Gastroesophageal sphincter (tissue), 4 donors: ENCODE data around the gene ZFHX3. TPM values are rescaled to one million over a fixed set of nuclear protein-coding genes. Genes with fewer than 3 reads are reported as not detected.

Source experiments
- ATAC-seq: fragments of 150-250 bp; one replicate; pipeline ENCODE4 v1.9.1; 2016; ENCODE audit warnings: mild to moderate bottlenecking, moderate library complexity
- H3K27ac ChIP-seq, 4 donors: fragments of 200-600 bp; sonication (generic) in 3 of 4; 1 replicate in 3 of 4; 2 replicates in 1 of 4; pipeline ENCODE4 v1.5.1; 2016 to 2019
- H3K27me3 ChIP-seq: fragments of 200-600 bp; sonication (generic); one replicate; pipeline ENCODE4 v1.5.1; 2019
- H3K36me3 ChIP-seq, 2 donors: fragments of 200-600 bp; sonication (generic); one replicate each; pipeline ENCODE4 v1.5.1; 2019; ENCODE audit warnings: control low read depth in 1 of 2
- H3K4me1 ChIP-seq, 3 donors: fragments of 200-600 bp; sonication (generic); 1 replicate in 2 of 3; 2 replicates in 1 of 3; pipeline ENCODE4 v1.5.1; 2016 to 2019; ENCODE audit warnings: control low read depth in 2 of 3
- H3K4me3 ChIP-seq, 2 donors: fragments of 200-600 bp; sonication (generic); one replicate each; pipeline ENCODE4 v1.5.1; 2019; ENCODE audit warnings: mild to moderate bottlenecking in 1 of 2, moderate library complexity in 1 of 2
- H3K9me3 ChIP-seq, 3 donors: fragments of 200-600 bp; sonication (generic); one replicate each; pipeline ENCODE4 v1.5.1; 2017 to 2019; ENCODE audit warnings: control low read depth in 2 of 3
- CTCF ChIP-seq, 4 experiments: fragments of 200-600 bp in 2 of 4; fragments of 450-650 bp in 2 of 4; sonication (generic) in 1 of 4; IDR thresholded peaks; one replicate each; pipeline ENCODE4 v1.5.1; 2017 to 2019; ENCODE audit warnings: antibody characterized with exemption in 4 of 4, mild to moderate bottlenecking in 2 of 4, moderate library complexity in 2 of 4
- EP300 ChIP-seq: sonication (generic); formaldehyde crosslinking; IDR thresholded peaks from one replicate; pipeline ENCODE4 v1.6.1; 2017; ENCODE audit warnings: antibody characterized with exemption, mild to moderate bottlenecking
- POLR2A ChIP-seq, 2 donors: fragments of 450-650 bp; IDR thresholded peaks; one replicate each; pipeline ENCODE4 v1.6.1; 2017; ENCODE audit warnings: antibody characterized with exemption in 2 of 2, mild to moderate bottlenecking in 2 of 2, moderate library complexity in 1 of 2
- POLR2AphosphoS5 ChIP-seq: sonication (generic); formaldehyde crosslinking; IDR thresholded peaks from one replicate; pipeline ENCODE4 v1.6.1; 2017; ENCODE audit warnings: antibody characterized with exemption
- WGBS, 2 donors: methylation state at CpG; one replicate each; pipeline ENCODE4 v1.1.5; 2018; ENCODE audit warnings: low coverage in 1 of 2; 5-methylcytosine and 5-hydroxymethylcytosine counted together
- total RNA-seq, 4 donors: library from RNA; depleted of rRNA; stranded (reverse); fragments of >200 nt; gene quantifications; one replicate each; pipeline ENCODE4 v1.1.0, GENCODE V29; 2016

Gene ZFHX3
- total RNA-seq, 4 donors from 2014 or later = 24.0 to 47.1 (median 29.5) TPM

DNA sequence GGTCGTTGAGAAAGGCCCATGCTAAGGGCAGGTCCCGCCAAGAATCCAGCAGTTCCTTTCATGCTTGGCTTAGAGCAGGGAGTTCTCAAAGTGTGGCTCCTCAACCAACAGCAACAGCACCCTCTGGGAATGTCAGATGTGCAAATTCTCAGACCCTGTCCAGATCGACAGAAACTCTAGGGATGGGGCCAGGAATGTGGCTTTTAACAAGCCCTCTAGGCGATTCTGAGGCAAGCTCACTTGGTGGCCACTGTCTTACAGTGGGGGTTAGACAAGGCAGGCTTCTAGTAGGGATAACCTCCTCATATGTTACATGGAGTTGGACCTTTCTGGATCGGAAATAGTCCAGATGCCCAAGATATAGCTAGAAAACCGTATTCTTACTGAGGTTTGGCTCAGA lies 144.8 kb downstream of the ZFHX3 start:
- no peak for TF ChIP-seq POLR2A (IDR thresholded peaks at IDR 0.05)
- no peak for TF ChIP-seq POLR2AphosphoS5
- TF ChIP-seq CTCF (IDR thresholded peaks at IDR 0.05) = no peak
- TF ChIP-seq EP300 = no peak
- WGBS, 2 donors = 78 to 100% methylated on average over 1 to 3 of the region's 6 CpGs
- H3K4me1 ChIP-seq = no peaks in the 10 kb centered on the region
- H3K36me3 ChIP-seq = no peaks in the 10 kb centered on the region
- no peaks in the 10 kb centered on the region for H3K9me3 ChIP-seq
- H3K27ac ChIP-seq = no peak overlapping the region
- no peaks in the 10 kb centered on the region for H3K27me3 ChIP-seq
- no peak for ATAC-seq
- H3K4me3 ChIP-seq = no peak overlapping the region

- H3K36me3 ChIP-seq = no peaks in the 10 kb centered on the region
Measured at GRCh38 chr16:72902206-72902605, 145.7 kb downstream of the ZFHX3 start.

GRCh38 chr16:72901000-72901627 lies 146.8 kb downstream of the ZFHX3 start:
- WGBS, 2 donors = 76 to 83% methylated on average over 6 to 14 of the region's 14 CpGs
- Histone ChIP-seq H3K36me3 (no peaks in the 10 kb centered on the region), H3K27ac (no peak overlapping the region), H3K4me3 (no peak overlapping the region), H3K9me3 (no peaks in the 10 kb centered on the region), H3K4me1 (peaks cover 0 to 6% (median 0%) of the 10 kb centered on the region in 3 donors), H3K27me3 (no peaks in the 10 kb centered on the region)
- ATAC-seq = no peak
- TF ChIP-seq EP300 (no peak), CTCF (IDR thresholded peaks at IDR 0.05) (no peak), POLR2AphosphoS5 (no peak)

More at GRCh38 chr16:72902206-72902605, 145.7 kb downstream of the ZFHX3 start:
- Histone ChIP-seq H3K4me1 (no peaks in the 10 kb centered on the region), H3K27ac (no peak overlapping the region), H3K9me3 (no peaks in the 10 kb centered on the region), H3K27me3 (no peaks in the 10 kb centered on the region), H3K4me3 (no peak overlapping the region)
- TF ChIP-seq POLR2AphosphoS5 (no peak), CTCF (IDR thresholded peaks at IDR 0.05) (no peak), POLR2A (IDR thresholded peaks at IDR 0.05) (no peak), EP300 (no peak)
- ATAC-seq = no peak
- 82 to 89% methylated on average over 5 to 6 of the region's 7 CpGs for WGBS, 2 donors

GRCh38 chr16:72898216-72898825 lies 149.6 kb downstream of the ZFHX3 start:
- 77 to 94% methylated on average over 6 to 8 of the region's 8 CpGs for WGBS, 2 donors
- Histone ChIP-seq H3K27me3 (no peaks in the 10 kb centered on the region), H3K4me1 (peaks cover 0 to 21% (median 0%) of the 10 kb centered on the region in 3 donors), H3K27ac (no peak overlapping the region), H3K4me3 (no peak overlapping the region), H3K36me3 (no peaks in the 10 kb centered on the region), H3K9me3 (no peaks in the 10 kb centered on the region)
- no peak for ATAC-seq
- no peak for TF ChIP-seq POLR2AphosphoS5
- no peak for TF ChIP-seq CTCF (IDR thresholded peaks at IDR 0.05)
- TF ChIP-seq EP300 = no peak
- TF ChIP-seq POLR2A (IDR thresholded peaks at IDR 0.05) = no peak

GRCh38 chr16:72897707-72898106 lies 150.2 kb downstream of the ZFHX3 start:
- no peak overlapping the region for H3K4me3 ChIP-seq
- WGBS, 2 donors = 95 to 100% methylated on average over 3 to 5 of the region's 6 CpGs
- no peaks in the 10 kb centered on the region for H3K9me3 ChIP-seq
- ATAC-seq = no peak
- H3K4me1 ChIP-seq = peaks cover 0 to 24% (median 0%) of the 10 kb centered on the region in 3 donors
- H3K27ac ChIP-seq = no peak overlapping the region
- TF ChIP-seq EP300 (no peak), POLR2AphosphoS5 (no peak), POLR2A (IDR thresholded peaks at IDR 0.05) (no peak), CTCF (IDR thresholded peaks at IDR 0.05) (no peak)
- H3K36me3 ChIP-seq = no peaks in the 10 kb centered on the region
- no peaks in the 10 kb centered on the region for H3K27me3 ChIP-seq
